GM21576 (cell line): ENCODE results near the gene NME8.
"Not testable (repeated sequence)": the region's sequence is repeated elsewhere in the genome, so short reads cannot be mapped to it uniquely, and the experiment has no call there.

Source experiments
- ATAC-seq: cut with Tn5 transposase; IDR thresholded peaks from one replicate; pipeline ENCODE4 v1.9.1; 2021; ENCODE audit warnings: mild to moderate bottlenecking, moderate library complexity; ENCODE audit not compliant: unreplicated experiment

Gene NME8

GRCh38 chr7:37848297-37848696 is at the start of gene NME8:
TSS of gene NME8 (plus strand) at chr7:37848597. CDS start at chr7:37850267, 1,670 bp downstream.
- ATAC-seq, result no peak

GRCh38 chr7:37806152-37806551 is 42.2 kb upstream of the NME8 start:
- no peak for ATAC-seq

- ATAC-seq, result not testable (repeated sequence)
Observed at GRCh38 chr7:37812161-37812580, 36.2 kb upstream of the NME8 start.

GRCh38 chr7:37815671-37816371 is 32.6 kb upstream of the NME8 start:
- peak; percentile 88 for ATAC-seq

GRCh38 chr7:37816922-37817590 is 31.3 kb upstream of the NME8 start:
- ATAC-seq, result no peak

GRCh38 chr7:37817591-37817960 is 30.8 kb upstream of the NME8 start:
- no peak for ATAC-seq

- ATAC-seq, result no peak
Observed at GRCh38 chr7:37817996-37818720, 30.2 kb upstream of the NME8 start.

- peak; percentile 83 for ATAC-seq
Observed at GRCh38 chr7:37820708-37821468, 27.5 kb upstream of the NME8 start.

GRCh38 chr7:37822946-37823345 is 25.5 kb upstream of the NME8 start:
- ATAC-seq, result no peak

GRCh38 chr7:37823557-37823956 is 24.8 kb upstream of the NME8 start:
- ATAC-seq, result no peak

- no peak for ATAC-seq
Observed at GRCh38 chr7:37825038-37825437, 23.4 kb upstream of the NME8 start.

- ATAC-seq, result no peak
Observed at GRCh38 chr7:37826825-37827224, 21.6 kb upstream of the NME8 start.

GRCh38 chr7:37831244-37831643 is 17.2 kb upstream of the NME8 start:
- ATAC-seq, result no peak

GRCh38 chr7:37832194-37832593 is 16.2 kb upstream of the NME8 start:
- ATAC-seq, result peak; percentile 79

GRCh38 chr7:37833107-37833817 is 15.1 kb upstream of the NME8 start:
- no peak for ATAC-seq

GRCh38 chr7:37833818-37834146 is 14.6 kb upstream of the NME8 start:
- no peak for ATAC-seq

GRCh38 chr7:37853468-37853867 is 5.1 kb downstream of the NME8 start:
- no peak for ATAC-seq

- ATAC-seq, result no peak
Observed at GRCh38 chr7:37882086-37882485, 33.7 kb downstream of the NME8 start.

GRCh38 chr7:37893359-37893758 is 45.0 kb downstream of the NME8 start:
- ATAC-seq, result no peak

GRCh38 chr7:37894671-37895070 is 46.3 kb downstream of the NME8 start:
- no peak for ATAC-seq
